Measurements from ENCODE around the gene GLOD5. TPM values are rescaled to one million over a fixed set of nuclear protein-coding genes. Genes with fewer than 3 reads are reported as not detected.

The GLOD5 gene
- total and polyA plus RNA-seq, 2 of the 8 experiments (the other 6 are each of a cell fraction or from before 2014, with no cell fraction given) = 0.18 TPM; not detected in 1

DNA sequence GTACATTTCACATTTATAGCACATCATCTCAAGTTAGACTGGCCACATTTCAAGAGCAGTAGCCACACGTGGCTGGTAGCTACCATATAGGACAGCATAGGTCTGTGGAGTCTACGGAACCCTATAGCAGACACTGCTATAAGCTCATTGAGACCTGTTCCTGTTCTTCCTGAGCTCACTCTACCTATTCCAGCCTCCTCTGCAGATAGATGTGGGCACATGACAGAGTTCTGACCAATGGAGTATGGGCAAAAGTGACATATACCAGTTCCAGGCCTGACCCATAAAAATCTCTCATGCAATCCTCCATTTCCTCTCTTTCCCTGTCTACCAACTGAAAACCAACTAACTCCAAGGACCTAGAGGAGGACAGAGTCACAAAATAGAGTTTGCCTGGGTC is 36.8 kb downstream of the GLOD5 start:
- H2BK120ac ChIP-seq (replicated peaks; ENCODE audit: low read depth, low read length) = no peak overlapping the region
- DNase-seq (ENCODE audit: low read depth in 1 of 2, low spot score in 2 of 2) (no peak), FAIRE-seq (no peak)
- H3K56ac ChIP-seq (replicated peaks; ENCODE audit: insufficient read length, low read depth, low read length) = no peak overlapping the region
- H3K23me2 ChIP-seq (ENCODE audit: low read depth, low read length) = no peaks in the 10 kb centered on the region; the same call in 1 of the 2 replicates
- no peak overlapping the region for H3K18ac ChIP-seq (ENCODE audit: extremely low read depth, low read length)
- CTCF ChIA-PET (ENCODE audit: partially characterized antibody) = interaction anchor here (0.6 to 1.5 kb wide), 4 partner anchors 33 to 179 kb away, joined by 3 to 4 read pairs (median 3); no protein-coding TSS in a partner anchor
- H3K4me3 ChIP-seq (ENCODE audit: extremely low read depth in 1 of 4, insufficient read depth in 2 of 4, low read depth in 3 of 4, low read length in 4 of 4) = no peak overlapping the region
- H3K9me3 ChIP-seq (ENCODE audit: insufficient read depth in 2 of 2, low read depth in 1 of 2, low read length in 1 of 2) = no peaks in the 10 kb centered on the region
- H2BK12ac ChIP-seq (ENCODE audit: low read depth, low read length) = no peak overlapping the region
- H3K79me1 ChIP-seq (ENCODE audit: low read depth, low read length) = no peaks in the 10 kb centered on the region
- no peak overlapping the region for H3K14ac ChIP-seq (ENCODE audit: insufficient read length)
- no peak overlapping the region for H4K91ac ChIP-seq (replicated peaks; ENCODE audit: insufficient read length, low read length)
- no peak overlapping the region for H3K23ac ChIP-seq (ENCODE audit: insufficient read length)
- no peak overlapping the region for H3K27ac ChIP-seq (ENCODE audit: low read depth, low read length)
- H2BK5ac ChIP-seq (ENCODE audit: low read depth, low read length) = no peak overlapping the region
- H3K4ac ChIP-seq (replicated peaks; ENCODE audit: insufficient read length, low read depth, low read length) = no peak overlapping the region
- H4K8ac ChIP-seq (ENCODE audit: extremely low read depth, insufficient read depth, low read length) = no peak overlapping the region
- H3K27me3 ChIP-seq (replicated peaks in 1 of 4; ENCODE audit: control insufficient read depth in 3 of 4, extremely low read depth in 1 of 4, insufficient read depth in 3 of 4, low read length in 3 of 4) = no peaks in the 10 kb centered on the region
- no peaks in the 10 kb centered on the region; a peak in 2 of 7 replicates for H3K4me1 ChIP-seq (replicated peaks in 1 of 4; ENCODE audit: control insufficient read depth in 3 of 4, insufficient read depth in 4 of 4, low read length in 3 of 4)
- no peak overlapping the region for H2AK5ac ChIP-seq (ENCODE audit: low read depth, low read length)
- 90% methylated on average over 2 of the region's 2 CpGs; no CpG with 5 or more reads in 1 of the 2 experiments for WGBS, 2 experiments (ENCODE audit: extremely low coverage in 1 of 2, insufficient coverage in 1 of 2, insufficient read length in 1 of 2, insufficient replicate concordance in 2 of 2, low coverage in 1 of 2, low lambda C conversion rate in 2 of 2, missing lambda C conversion rate in 1 of 2)
- H4K20me1 ChIP-seq (replicated peaks in 1 of 2; ENCODE audit: control insufficient read depth in 1 of 2, insufficient read depth in 2 of 2, low read length in 2 of 2) = no peaks in the 10 kb centered on the region
- H3K36me3 ChIP-seq (ENCODE audit: control insufficient read depth in 2 of 4, insufficient read depth in 4 of 4, low read length in 3 of 4) = no peaks in the 10 kb centered on the region
- H2BK20ac ChIP-seq (ENCODE audit: low read length) = no peak overlapping the region
- H3K4me2 ChIP-seq (ENCODE audit: insufficient read depth in 1 of 2, low read depth in 2 of 2, low read length in 2 of 2) = no peak overlapping the region
- no peak overlapping the region for H2AFZ ChIP-seq (ENCODE audit: low read length)
- H3K9ac ChIP-seq (replicated peaks in 1 of 4; ENCODE audit: extremely low read depth in 1 of 4, low read depth in 3 of 4, low read length in 3 of 4) = no peak overlapping the region
- no peak overlapping the region for H2BK15ac ChIP-seq (ENCODE audit: low read length)
- no peaks in the 10 kb centered on the region for H3K79me2 ChIP-seq (ENCODE audit: control insufficient read depth in 1 of 2, insufficient read depth in 2 of 2, low read length in 2 of 2)
- POLR2A ChIA-PET (ENCODE audit: partially characterized antibody) = no interaction called here
- no peak overlapping the region for H4K5ac ChIP-seq (ENCODE audit: insufficient read length, low read depth, low read length)
- TF ChIP-seq SIN3A (conservative IDR thresholded peaks at IDR 0.05 in 1 of 2, IDR thresholded peaks at IDR 0.05 in 1 of 2; ENCODE audit: low read depth in 1 of 2, low read length in 2 of 2) (no peak), EZH2 (IDR thresholded peaks at IDR 0.05; ENCODE audit: low read depth, low read length, severe bottlenecking) (no peak), RNF2 (IDR thresholded peaks at IDR 0.05; ENCODE audit: borderline replicate concordance, low read depth, low read length, missing control alignments, poor library complexity, severe bottlenecking) (no peak), SAP30 (IDR thresholded peaks at IDR 0.05; ENCODE audit: insufficient read depth, insufficient replicate concordance, low read length) (no peak), SUZ12 (IDR thresholded peaks at IDR 0.05; ENCODE audit: low read length) (no peak), SP2 (IDR thresholded peaks at IDR 0.05; ENCODE audit: low read length) (no peak), HDAC6 (IDR thresholded peaks at IDR 0.05; ENCODE audit: low read depth, low read length) (no peak), TEAD4 (IDR thresholded peaks at IDR 0.05; ENCODE audit: low read depth, low read length) (no peak), NANOG (IDR thresholded peaks at IDR 0.05; ENCODE audit: insufficient read depth, low read depth, low read length, poor library complexity, severe bottlenecking) (no peak), CHD1 (IDR thresholded peaks at IDR 0.05; ENCODE audit: low read depth, low read length) (no peak), SP4 (IDR thresholded peaks at IDR 0.05; ENCODE audit: low read length) (no peak), EGR1 (IDR thresholded peaks at IDR 0.05; ENCODE audit: borderline replicate concordance, low read depth, low read length) (no peak), SRF (IDR thresholded peaks at IDR 0.05; ENCODE audit: low read depth, low read length) (no peak), POLR2AphosphoS5 (IDR thresholded peaks at IDR 0.05; ENCODE audit: low read depth, low read length) (no peak)

Measured in H1 (cell line).